Fibroblast of mammary gland (primary cell): ENCODE data around the gene MBOAT2.

Experiments used
- DNase-seq: peaks from one replicate; pipeline ENCODE4 v3.0.0-alpha.2; 2010; ENCODE audit warnings: low read depth
- H3K4me3 ChIP-seq: 2 replicates; pipeline ENCODE4 v1.5.1; 2011; ENCODE audit warnings: low read depth, mild to moderate bottlenecking, low read length, moderate library complexity; ENCODE audit not compliant: control insufficient read depth
- CTCF ChIP-seq: conservative IDR thresholded peaks from 2 replicates; pipeline ENCODE4 v1.5.1; 2011; ENCODE audit warnings: low read depth, low read length, inconsistent platforms; ENCODE audit not compliant: control insufficient read depth, insufficient read depth

The MBOAT2 gene

GRCh38 chr2:8831516-8831915 is 172.0 kb downstream of the MBOAT2 start:
- DNase-seq: no peak
- no peak overlapping the region for H3K4me3 ChIP-seq
- TF ChIP-seq CTCF: no peak

GRCh38 chr2:8827729-8828128 is 175.8 kb downstream of the MBOAT2 start:
- TF ChIP-seq CTCF: no peak
- H3K4me3 ChIP-seq: no peak overlapping the region
- no peak for DNase-seq

GRCh38 chr2:8822218-8822617 is 181.3 kb downstream of the MBOAT2 start:
- peak; percentile 36 for DNase-seq
- H3K4me3 ChIP-seq: no peak overlapping the region
- TF ChIP-seq CTCF: no peak

- no peak overlapping the region for H3K4me3 ChIP-seq
- no peak for TF ChIP-seq CTCF
- peak; percentile 82 for DNase-seq
Observed at GRCh38 chr2:8821276-8822217, 181.9 kb downstream of the MBOAT2 start.

- no peak overlapping the region for H3K4me3 ChIP-seq
- no peak for TF ChIP-seq CTCF
- DNase-seq: no peak
Observed at GRCh38 chr2:8819948-8820347, 183.5 kb downstream of the MBOAT2 start.

- no peak overlapping the region for H3K4me3 ChIP-seq
- TF ChIP-seq CTCF: no peak
- peak; percentile 53 for DNase-seq
Observed at GRCh38 chr2:8819194-8819593, 184.3 kb downstream of the MBOAT2 start.
